ENCODE data around the gene PIMREG.

PIMREG gene

GRCh38 chr17:6444571-6445335 lies 498 bp downstream of the PIMREG start:
- Histone ChIP-seq H3K4me2 (ENCODE audit: low read length) (peak overlapping the region; percentile 94), H3K4me1 (peaks cover 5% of the 10 kb centered on the region), H3K9me3 (ENCODE audit: control insufficient read depth, low read length) (no peaks in the 10 kb centered on the region), H3K9ac (no peak overlapping the region), H2AFZ (peak overlapping the region; percentile 74), H3K27ac (no peak overlapping the region), H3K27me3 (ENCODE audit: control insufficient read depth, insufficient read depth, low read length) (no peaks in the 10 kb centered on the region), H3K4me3 (ENCODE audit: low read depth, low read length) (peak overlapping the region; percentile 67), H3K79me2 (no peaks in the 10 kb centered on the region), H3K36me3 (ENCODE audit: control insufficient read depth, insufficient read depth, low read length) (no peaks in the 10 kb centered on the region)
- no peak for TF ChIP-seq CTCF (IDR thresholded peaks at IDR 0.05)

DNA sequence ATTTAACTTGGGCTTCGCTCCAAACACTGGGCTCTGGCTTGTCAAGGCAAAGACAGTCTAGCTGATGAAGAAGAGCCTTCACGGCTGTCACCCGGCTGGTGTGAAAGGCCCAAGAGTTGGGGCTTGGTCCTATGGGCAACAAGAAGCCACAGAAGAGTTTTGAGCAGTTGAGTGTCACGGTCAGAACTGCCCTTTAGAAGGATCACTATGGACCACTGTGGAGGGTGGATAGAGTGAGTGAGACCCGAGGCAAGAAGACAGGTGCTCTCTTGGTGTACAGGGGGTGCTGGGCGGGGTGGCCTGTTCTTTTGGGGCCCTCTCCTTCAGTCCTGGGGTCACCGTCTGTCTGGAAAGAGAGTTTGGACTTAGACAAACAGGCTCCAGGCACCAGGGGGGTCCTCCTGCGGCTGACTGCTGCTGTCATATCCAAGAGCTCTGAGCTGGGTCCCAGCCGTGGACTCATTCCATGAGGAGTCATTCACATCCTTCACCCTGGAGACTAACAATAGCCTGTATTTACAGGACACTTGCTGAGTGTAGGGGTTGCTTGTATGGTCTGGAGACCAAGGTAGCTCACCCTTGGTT lies 2.4 kb downstream of the PIMREG start:
- no peak overlapping the region for H3K4me3 ChIP-seq (ENCODE audit: low read depth, low read length)
- H3K36me3 ChIP-seq (ENCODE audit: control insufficient read depth, insufficient read depth, low read length), result no peaks in the 10 kb centered on the region
- no peaks in the 10 kb centered on the region for H3K79me2 ChIP-seq
- no peak overlapping the region for H3K9ac ChIP-seq
- no peak overlapping the region for H3K27ac ChIP-seq
- H3K27me3 ChIP-seq (ENCODE audit: control insufficient read depth, insufficient read depth, low read length), result no peaks in the 10 kb centered on the region
- no peaks in the 10 kb centered on the region for H3K9me3 ChIP-seq (ENCODE audit: control insufficient read depth, low read length)
- H3K4me1 ChIP-seq, result peaks cover 5% of the 10 kb centered on the region
- no peak overlapping the region for H2AFZ ChIP-seq
- H3K4me2 ChIP-seq (ENCODE audit: low read length), result no peak overlapping the region
- no peak for TF ChIP-seq CTCF (IDR thresholded peaks at IDR 0.05)

GRCh38 chr17:6448473-6448872 lies 4.2 kb downstream of the PIMREG start:
- Histone ChIP-seq H3K36me3 (ENCODE audit: control insufficient read depth, insufficient read depth, low read length) (no peaks in the 10 kb centered on the region), H3K79me2 (no peaks in the 10 kb centered on the region), H3K9me3 (ENCODE audit: control insufficient read depth, low read length) (no peaks in the 10 kb centered on the region), H3K4me3 (ENCODE audit: low read depth, low read length) (no peak overlapping the region), H3K4me2 (ENCODE audit: low read length) (no peak overlapping the region), H3K9ac (no peak overlapping the region), H3K27me3 (ENCODE audit: control insufficient read depth, insufficient read depth, low read length) (no peaks in the 10 kb centered on the region), H3K27ac (no peak overlapping the region), H2AFZ (no peak overlapping the region), H3K4me1 (peaks cover 2% of the 10 kb centered on the region)
- no peak for TF ChIP-seq CTCF (IDR thresholded peaks at IDR 0.05)

DNA sequence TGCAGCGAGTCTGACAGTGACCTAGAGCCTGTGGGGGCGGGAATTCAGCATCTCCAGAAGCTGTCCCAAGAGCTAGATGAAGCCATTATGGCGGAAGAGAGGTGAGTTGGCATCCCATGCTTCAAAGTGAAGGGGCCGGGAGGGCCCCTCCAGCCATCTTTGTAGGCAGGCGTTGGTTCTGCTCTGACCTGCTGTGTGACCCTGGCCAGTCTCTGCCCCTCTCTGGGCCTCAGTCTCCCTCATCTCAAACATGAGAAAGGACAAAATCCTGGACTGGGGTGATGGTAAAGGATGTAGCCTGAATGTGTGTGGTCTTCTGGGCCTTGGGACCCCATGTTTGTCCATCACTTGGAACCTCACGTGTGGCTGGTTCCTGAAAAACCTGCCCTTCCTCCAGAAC lies 5.1 kb downstream of the PIMREG start:
- no peak overlapping the region for H3K27ac ChIP-seq
- no peaks in the 10 kb centered on the region for H3K9me3 ChIP-seq (ENCODE audit: control insufficient read depth, low read length)
- H2AFZ ChIP-seq, result no peak overlapping the region
- H3K27me3 ChIP-seq (ENCODE audit: control insufficient read depth, insufficient read depth, low read length), result no peaks in the 10 kb centered on the region
- H3K79me2 ChIP-seq, result no peaks in the 10 kb centered on the region
- H3K4me3 ChIP-seq (ENCODE audit: low read depth, low read length), result no peak overlapping the region
- no peak overlapping the region for H3K9ac ChIP-seq
- H3K36me3 ChIP-seq (ENCODE audit: control insufficient read depth, insufficient read depth, low read length), result no peaks in the 10 kb centered on the region
- TF ChIP-seq CTCF (IDR thresholded peaks at IDR 0.05), result no peak
- H3K4me1 ChIP-seq, result no peaks in the 10 kb centered on the region
- H3K4me2 ChIP-seq (ENCODE audit: low read length), result no peak overlapping the region

All from parathyroid adenoma (tissue), 2 donors.